GM12864 (cell line): Measurements from ENCODE around the gene NR2F1-AS1.

Experiments used
- DNase-seq: peaks from one replicate; pipeline ENCODE4 v3.0.0-alpha.2; 2011; ENCODE audit warnings: low read depth
- H3K4me3 ChIP-seq: 2 replicates; pipeline ENCODE4 v1.5.1; 2011; ENCODE audit warnings: mild to moderate bottlenecking, low read depth, low read length, control low read depth
- TF ChIP-seq, protein P1 (sequence below): IDR thresholded peaks from 2 replicates; pipeline ENCODE4 v1.5.1; 2011; ENCODE audit warnings: low read depth, mild to moderate bottlenecking, moderate library complexity, low read length, control low read depth, inconsistent platforms; ENCODE audit errors: missing control alignments

NR2F1-AS1 gene

DNA sequence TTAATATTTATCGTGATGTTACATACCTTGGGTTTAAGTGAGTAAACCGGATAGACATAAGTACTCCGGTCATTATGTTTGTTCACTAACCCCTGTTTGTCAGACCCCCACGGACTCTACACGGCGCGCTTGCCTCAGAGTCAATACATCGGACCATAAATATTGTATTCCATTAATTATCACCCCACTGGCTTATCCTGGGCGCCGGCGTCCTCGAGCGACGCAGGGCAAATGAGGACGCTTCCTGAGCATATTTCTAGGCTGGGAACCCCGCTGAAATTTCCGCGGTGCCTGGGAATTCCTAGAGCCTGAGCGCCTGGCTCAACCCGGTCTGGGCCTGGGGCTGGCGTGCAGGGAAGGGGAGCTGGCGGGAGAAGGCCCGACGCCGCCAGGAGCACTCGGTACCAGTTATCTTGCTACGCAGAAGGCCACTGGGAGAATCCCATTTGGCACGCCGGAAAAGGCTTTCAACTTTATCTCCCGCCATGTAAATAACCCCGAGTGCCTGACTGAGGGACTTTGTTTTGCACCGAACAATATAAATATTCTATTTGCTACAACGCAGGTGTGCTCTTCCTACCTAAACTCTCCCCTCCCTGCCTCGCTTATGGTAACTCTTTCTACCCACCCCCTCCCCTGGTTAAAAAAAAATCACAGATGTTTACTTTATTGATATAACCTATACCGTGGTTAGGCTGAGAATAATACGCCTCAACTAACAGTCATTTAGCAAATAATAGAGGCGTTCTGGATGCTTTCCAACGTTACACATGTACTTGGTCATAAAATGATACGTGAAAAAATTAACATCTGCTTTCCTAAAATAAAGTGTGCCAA lies 21.4 kb upstream of the NR2F1-AS1 start:
- H3K4me3 ChIP-seq = no peak overlapping the region
- no peak for DNase-seq

DNA sequence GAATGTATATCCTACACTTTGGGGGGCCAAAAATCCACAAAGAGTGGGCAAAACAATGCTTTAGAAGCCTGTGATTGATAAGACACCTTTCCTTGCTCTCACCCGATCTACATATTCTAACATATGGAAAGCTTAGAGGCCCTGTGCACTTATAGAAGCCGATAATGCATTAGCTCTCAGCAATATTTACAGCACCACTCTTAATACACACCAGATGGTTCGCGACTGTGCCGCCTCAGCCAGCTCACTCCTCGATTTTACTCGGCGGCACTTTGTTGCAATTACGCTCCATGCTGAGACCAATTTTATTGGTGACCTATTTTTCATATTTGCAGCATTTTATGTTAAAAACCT lies 20.8 kb upstream of the NR2F1-AS1 start:
- no peak for DNase-seq
- TF ChIP-seq, protein P1, sequence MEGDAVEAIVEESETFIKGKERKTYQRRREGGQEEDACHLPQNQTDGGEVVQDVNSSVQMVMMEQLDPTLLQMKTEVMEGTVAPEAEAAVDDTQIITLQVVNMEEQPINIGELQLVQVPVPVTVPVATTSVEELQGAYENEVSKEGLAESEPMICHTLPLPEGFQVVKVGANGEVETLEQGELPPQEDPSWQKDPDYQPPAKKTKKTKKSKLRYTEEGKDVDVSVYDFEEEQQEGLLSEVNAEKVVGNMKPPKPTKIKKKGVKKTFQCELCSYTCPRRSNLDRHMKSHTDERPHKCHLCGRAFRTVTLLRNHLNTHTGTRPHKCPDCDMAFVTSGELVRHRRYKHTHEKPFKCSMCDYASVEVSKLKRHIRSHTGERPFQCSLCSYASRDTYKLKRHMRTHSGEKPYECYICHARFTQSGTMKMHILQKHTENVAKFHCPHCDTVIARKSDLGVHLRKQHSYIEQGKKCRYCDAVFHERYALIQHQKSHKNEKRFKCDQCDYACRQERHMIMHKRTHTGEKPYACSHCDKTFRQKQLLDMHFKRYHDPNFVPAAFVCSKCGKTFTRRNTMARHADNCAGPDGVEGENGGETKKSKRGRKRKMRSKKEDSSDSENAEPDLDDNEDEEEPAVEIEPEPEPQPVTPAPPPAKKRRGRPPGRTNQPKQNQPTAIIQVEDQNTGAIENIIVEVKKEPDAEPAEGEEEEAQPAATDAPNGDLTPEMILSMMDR = no peak
- H3K4me3 ChIP-seq = no peak overlapping the region

More for the DNA sequence above, 21.4 kb upstream of the NR2F1-AS1 start:
- TF ChIP-seq, protein P1 = no peak

DNA sequence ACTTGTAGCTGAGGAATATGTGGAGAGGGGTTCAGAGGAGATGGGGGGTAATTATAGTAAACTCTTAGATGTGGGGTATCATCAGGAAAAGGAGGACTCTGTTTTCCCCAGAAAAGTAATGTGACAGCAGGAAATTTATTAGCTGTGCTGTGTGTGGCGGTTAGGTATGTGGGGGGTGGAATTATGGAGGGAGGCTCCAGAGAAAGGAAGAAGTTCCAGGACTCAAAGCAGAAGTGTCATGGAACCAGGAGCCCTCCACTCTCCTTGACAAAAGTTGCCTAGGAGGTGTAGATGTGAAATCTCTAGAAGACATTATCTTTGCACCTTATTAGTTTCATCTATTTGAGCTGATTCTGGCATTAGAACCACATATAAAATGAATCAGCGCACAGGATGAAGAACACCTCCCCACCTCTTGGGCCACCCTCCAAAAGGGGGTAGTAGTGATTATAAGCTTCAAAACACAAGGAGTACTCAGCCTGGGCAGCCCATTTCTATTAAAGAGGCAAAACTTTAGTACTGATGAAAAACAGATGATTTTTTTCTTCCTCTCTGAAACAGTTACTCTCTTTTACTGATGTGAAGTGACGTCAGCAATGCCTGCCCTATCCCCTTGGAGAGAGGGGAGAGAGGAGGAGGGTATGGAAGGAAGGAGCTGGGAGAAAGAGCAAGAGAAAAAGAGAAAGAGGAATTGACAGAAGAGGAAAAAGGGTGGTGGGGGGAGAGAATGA lies 20.2 kb upstream of the NR2F1-AS1 start:
- DNase-seq = no peak
- TF ChIP-seq, protein P1 = no peak
- H3K4me3 ChIP-seq = no peak overlapping the region

DNA sequence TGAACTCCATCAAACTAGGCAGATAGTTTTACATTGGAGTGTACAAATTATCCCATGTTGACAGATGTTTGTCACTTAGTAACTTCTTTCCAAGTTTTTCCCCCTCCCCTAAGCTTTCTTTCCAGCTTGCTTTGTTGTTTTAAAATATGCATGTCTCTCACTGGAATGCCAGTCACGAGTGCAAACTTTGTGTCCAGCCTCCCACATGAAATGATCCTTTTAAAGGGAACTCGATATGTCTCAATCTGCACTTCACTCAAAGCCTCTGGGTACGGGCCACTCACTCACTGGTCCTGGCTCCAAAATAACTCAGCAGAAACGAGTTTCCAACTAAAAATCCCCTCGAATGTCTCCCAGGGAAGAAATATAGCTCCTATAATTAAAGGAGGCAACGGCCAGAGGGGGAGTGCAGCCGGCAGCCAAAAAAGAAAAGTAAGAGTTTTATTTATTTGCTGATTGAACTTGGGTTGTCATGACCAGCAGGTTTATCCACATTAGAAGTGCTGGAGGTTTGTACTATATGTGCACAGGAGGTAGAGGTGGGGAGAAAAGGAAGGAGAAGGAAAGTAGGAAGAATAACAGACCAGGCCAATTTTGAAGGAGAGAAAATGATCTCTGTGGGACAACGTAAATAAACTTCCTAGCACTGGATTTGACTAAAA lies 19.5 kb upstream of the NR2F1-AS1 start:
- no peak overlapping the region for H3K4me3 ChIP-seq
- TF ChIP-seq, protein P1 = no peak
- no peak for DNase-seq

DNA sequence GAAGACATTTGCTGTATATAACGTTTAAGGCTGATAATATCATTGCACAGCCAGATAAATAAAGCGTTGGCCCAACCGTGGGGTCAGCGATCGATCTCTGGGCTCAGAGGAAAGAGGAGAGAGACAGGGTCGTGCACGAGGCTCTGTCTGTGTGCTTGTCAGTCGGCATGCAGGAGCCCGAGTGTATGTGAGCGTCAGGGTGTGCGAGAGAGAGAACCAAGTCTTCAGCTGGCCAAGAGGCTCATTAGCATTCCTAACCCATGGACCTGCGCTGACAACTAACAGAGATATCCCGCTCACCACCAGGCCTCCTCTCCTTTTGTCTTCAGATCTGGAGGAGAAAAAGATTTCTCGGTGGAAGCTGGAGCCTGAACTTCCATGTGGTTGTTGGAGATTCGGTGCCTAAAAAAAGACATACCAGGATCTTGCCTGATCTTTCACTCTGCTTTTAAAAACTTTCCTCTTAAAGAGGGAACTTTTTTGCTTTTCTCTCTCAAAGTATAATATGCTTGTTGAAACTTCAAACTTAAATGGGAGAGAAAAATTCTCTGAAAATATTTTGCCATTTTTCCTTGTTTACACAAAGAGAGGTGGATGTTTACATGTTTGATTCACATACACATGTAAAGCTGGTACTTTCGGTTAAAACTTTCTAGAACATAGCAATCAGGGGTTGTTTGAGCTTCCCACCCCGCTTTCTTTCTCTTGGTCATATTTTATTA lies 18.5 kb upstream of the NR2F1-AS1 start:
- DNase-seq = no peak
- H3K4me3 ChIP-seq = no peak overlapping the region
- TF ChIP-seq, protein P1 = no peak

DNA sequence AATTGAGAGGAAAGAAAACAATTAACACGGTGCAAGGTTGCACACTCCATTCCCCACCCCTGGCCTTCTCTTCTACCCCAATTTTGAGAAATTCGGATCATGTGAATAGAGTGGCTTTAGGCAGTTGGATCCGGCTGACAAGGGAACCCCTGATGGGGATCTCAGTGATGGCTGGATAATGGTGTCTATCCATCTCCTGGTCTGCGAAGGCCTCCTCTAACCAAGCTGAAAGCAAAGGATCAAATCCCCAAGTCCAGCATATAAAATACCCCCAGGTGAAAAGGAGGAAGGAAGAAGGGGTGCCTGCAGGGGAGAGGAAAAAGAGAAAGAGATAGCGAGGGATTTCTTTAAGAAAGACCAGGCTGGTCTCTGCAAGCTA lies 18.0 kb upstream of the NR2F1-AS1 start:
- H3K4me3 ChIP-seq = no peak overlapping the region
- TF ChIP-seq, protein P1 = no peak
- no peak for DNase-seq
